Left lung (tissue), 10 donors: ENCODE results near the gene ZNF81. TPM values are rescaled to one million over a fixed set of nuclear protein-coding genes. Genes with fewer than 3 reads are reported as not detected.

ENCODE experiments used
- ATAC-seq: fragments of 200-7000 bp; cut with Tn5 transposase; one replicate; pipeline ENCODE4 v1.9.1; 2020; ENCODE audit warnings: moderate library complexity
- DNase-seq, 4 donors: peaks; one replicate each; pipeline ENCODE4 v3.0.0-alpha.2; 2013 to 2020
- H3K27ac ChIP-seq, 2 donors: fragments of 200-600 bp; sonication (generic) in 1 of 2; one replicate each; pipeline versions ENCODE4 v1.5.0 to v1.8.0; 2020 to 2021
- H3K27me3 ChIP-seq, 2 donors: fragments of 200-600 bp; sonication (generic) in 1 of 2; one replicate each; pipeline versions ENCODE4 v1.5.0 to v1.8.0; 2020 to 2021
- H3K36me3 ChIP-seq, 2 donors: fragments of 200-600 bp; sonication (generic) in 1 of 2; one replicate each; pipeline versions ENCODE4 v1.5.0 to v1.8.0; 2020 to 2021
- H3K4me1 ChIP-seq, 2 donors: fragments of 200-600 bp; one replicate each; pipeline ENCODE4 v1.8.0; 2021
- H3K4me3 ChIP-seq, 2 donors: fragments of 200-600 bp; sonication (generic) in 1 of 2; one replicate each; pipeline versions ENCODE4 v1.5.0 to v1.8.0; 2020 to 2021; ENCODE audit warnings: mild to moderate bottlenecking in 1 of 2
- H3K9me3 ChIP-seq, 2 donors: fragments of 200-600 bp; sonication (generic) in 1 of 2; one replicate each; pipeline versions ENCODE4 v1.5.0 to v1.8.0; 2020 to 2021
- intact Hi-C, 2 donors: fragments of 100-400 bp; cut with DNase I; formaldehyde crosslinking; loops; one replicate each; pipeline versions ENCODE4 v1.11.2 to v1.14.2; 2022
- polyA plus RNA-seq, 6 donors: library from polyadenylated mRNA; unstranded; fragments of 120-200 nt; gene quantifications; one replicate each; pipeline ENCODE4 v1.2.1, GENCODE V29; 2013; ENCODE audit not compliant: insufficient read length in 6 of 6
- total RNA-seq, 2 donors: library from RNA; stranded (reverse); fragmentation: NEBNext Ultra II Directional; extraction: Animal tissue kit (Norgen Biotek cat#: 25700); gene quantifications; one replicate each; pipeline ENCODE4 v1.2.1, GENCODE V29; 2021
- TF ChIP-seq, protein P1 (sequence below), 2 donors: fragments of 200-600 bp; sonication (generic) in 1 of 2; IDR thresholded peaks; one replicate each; pipeline versions ENCODE4 v1.5.0 to v1.8.0; 2021; ENCODE audit warnings: antibody characterized with exemption in 2 of 2
- donor health status: DM: no; HTN: yes; CAD: no.
- donor health status: DM: no; HTN: no; CAD: no.

Gene ZNF81
- total and polyA plus RNA-seq, 8 donors = 5.8 to 12.3 (median 7.3) TPM

DNA sequence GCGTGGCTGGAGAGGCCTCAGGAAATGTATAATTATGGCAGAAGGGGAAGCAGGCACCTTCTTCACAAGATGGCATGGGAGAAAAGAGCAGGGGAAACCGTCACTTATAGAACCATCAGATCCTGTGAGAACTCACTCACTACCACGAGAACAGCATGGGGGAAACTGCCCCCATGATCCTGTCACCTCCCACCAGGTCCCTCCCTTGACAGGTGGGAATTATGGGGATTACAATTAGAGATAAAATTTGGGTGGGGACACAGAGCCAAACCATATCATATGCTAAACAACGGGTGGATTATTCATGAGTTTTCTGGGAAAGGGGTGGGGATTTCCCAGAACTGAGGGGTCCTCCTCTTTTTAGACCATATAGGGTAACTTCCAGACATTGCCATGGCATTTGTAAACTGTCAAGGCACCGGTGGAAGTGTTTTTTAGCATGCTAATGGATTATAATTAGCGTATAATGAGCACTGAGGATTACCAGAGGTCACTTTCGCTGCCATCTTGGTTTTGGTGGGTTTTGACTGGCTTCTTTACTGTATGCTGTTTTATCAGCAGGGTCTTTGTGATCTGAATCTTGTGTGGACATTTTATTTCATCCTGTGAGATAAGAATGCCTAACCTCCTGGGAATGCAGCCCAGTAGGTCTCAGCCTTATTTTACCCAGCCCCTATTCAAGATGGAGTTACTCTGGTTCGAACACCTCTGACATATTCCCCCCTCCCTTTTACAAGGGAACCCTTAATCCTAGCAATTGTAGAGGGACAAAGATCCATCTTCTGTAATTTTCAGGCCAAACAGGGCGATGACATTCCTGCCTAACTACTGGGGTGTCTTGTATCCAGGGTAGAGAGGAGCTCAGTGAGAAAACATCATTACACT lies 27.6 kb upstream of the ZNF81 start:
- Histone ChIP-seq H3K36me3 (no peaks in the 10 kb centered on the region), H3K27me3 (no peaks in the 10 kb centered on the region), H3K4me1 (no peaks in the 10 kb centered on the region), H3K9me3 (no peaks in the 10 kb centered on the region), H3K27ac (no peak overlapping the region), H3K4me3 (no peak overlapping the region)
- intact Hi-C loops = no loop called here
- ATAC-seq (no peak), DNase-seq (no peak)
- TF ChIP-seq, protein P1, sequence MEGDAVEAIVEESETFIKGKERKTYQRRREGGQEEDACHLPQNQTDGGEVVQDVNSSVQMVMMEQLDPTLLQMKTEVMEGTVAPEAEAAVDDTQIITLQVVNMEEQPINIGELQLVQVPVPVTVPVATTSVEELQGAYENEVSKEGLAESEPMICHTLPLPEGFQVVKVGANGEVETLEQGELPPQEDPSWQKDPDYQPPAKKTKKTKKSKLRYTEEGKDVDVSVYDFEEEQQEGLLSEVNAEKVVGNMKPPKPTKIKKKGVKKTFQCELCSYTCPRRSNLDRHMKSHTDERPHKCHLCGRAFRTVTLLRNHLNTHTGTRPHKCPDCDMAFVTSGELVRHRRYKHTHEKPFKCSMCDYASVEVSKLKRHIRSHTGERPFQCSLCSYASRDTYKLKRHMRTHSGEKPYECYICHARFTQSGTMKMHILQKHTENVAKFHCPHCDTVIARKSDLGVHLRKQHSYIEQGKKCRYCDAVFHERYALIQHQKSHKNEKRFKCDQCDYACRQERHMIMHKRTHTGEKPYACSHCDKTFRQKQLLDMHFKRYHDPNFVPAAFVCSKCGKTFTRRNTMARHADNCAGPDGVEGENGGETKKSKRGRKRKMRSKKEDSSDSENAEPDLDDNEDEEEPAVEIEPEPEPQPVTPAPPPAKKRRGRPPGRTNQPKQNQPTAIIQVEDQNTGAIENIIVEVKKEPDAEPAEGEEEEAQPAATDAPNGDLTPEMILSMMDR (IDR thresholded peaks at IDR 0.05) = no peak

DNA sequence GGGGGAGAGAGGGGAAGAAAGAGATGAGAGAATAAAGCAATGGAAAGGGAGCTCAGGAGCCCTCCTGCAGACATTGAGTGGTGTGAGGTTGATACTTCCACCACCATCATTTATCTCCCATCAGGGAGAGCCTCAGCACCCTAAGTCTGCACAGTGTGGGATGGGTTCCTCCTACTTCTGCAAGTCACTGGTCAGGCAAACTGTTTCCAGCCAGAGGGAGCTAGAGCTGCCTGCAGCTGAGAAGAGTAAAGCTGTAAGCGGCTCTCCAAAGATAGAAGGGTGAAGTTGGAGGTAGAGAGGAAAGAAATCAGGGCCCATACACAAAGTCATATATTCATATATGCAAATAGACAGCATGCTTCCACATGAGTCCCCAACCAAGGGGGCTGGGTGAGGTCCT lies 21.9 kb upstream of the ZNF81 start:
- intact Hi-C loops = no loop called here
- ATAC-seq (no peak), DNase-seq (no peak)
- TF ChIP-seq, protein P1 (IDR thresholded peaks at IDR 0.05) = no peak
- Histone ChIP-seq H3K36me3 (no peaks in the 10 kb centered on the region), H3K27ac (no peak overlapping the region), H3K4me3 (no peak overlapping the region), H3K27me3 (no peaks in the 10 kb centered on the region), H3K9me3 (no peaks in the 10 kb centered on the region), H3K4me1 (no peaks in the 10 kb centered on the region)

GRCh38 chrX:47815901-47816845 lies 20.5 kb upstream of the ZNF81 start:
- DNase-seq = no peak
- intact Hi-C loops = no loop called here
- no peaks in the 10 kb centered on the region for H3K27me3 ChIP-seq
- H3K36me3 ChIP-seq = no peaks in the 10 kb centered on the region
- TF ChIP-seq, protein P1 (IDR thresholded peaks at IDR 0.05) = no peak
- H3K27ac ChIP-seq = no peak overlapping the region
- no peak overlapping the region for H3K4me3 ChIP-seq
- H3K9me3 ChIP-seq = no peaks in the 10 kb centered on the region
- peak; percentile 87 for ATAC-seq
- H3K4me1 ChIP-seq = no peaks in the 10 kb centered on the region

- Histone ChIP-seq H3K36me3 (no peaks in the 10 kb centered on the region), H3K27ac (no peak overlapping the region), H3K4me3 (no peak overlapping the region), H3K27me3 (no peaks in the 10 kb centered on the region), H3K4me1 (no peaks in the 10 kb centered on the region), H3K9me3 (no peaks in the 10 kb centered on the region)
- intact Hi-C loops = no loop called here
- ATAC-seq = no peak
- TF ChIP-seq, protein P1 (IDR thresholded peaks at IDR 0.05) = no peak
- no peak for DNase-seq
Measured at GRCh38 chrX:47817421-47817820, 19.3 kb upstream of the ZNF81 start.

DNA sequence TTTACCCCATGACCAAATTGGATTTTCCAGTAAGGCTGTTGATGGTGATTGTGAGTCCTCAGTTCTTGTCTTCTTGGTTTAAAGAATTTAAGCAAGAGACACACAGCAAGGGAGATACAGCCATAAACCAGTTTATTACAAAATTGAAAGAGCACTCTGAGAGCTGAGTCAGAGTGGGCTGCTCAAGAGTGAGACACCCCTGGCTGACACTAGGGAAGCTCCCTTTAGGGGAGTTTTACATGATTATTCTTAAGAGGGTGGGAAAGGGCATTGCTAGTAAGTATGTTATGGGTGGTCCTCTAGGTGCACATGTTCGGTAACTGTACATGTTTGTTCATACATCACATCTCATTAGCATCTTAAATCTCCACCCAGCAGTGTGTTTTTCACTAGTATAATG lies 18.8 kb upstream of the ZNF81 start:
- TF ChIP-seq, protein P1 (IDR thresholded peaks at IDR 0.05) = no peak
- H3K4me3 ChIP-seq = no peak overlapping the region
- H3K36me3 ChIP-seq = no peaks in the 10 kb centered on the region
- H3K27me3 ChIP-seq = no peaks in the 10 kb centered on the region
- intact Hi-C loops = no loop called here
- H3K9me3 ChIP-seq = no peaks in the 10 kb centered on the region
- DNase-seq (no peak), ATAC-seq (no peak)
- no peaks in the 10 kb centered on the region for H3K4me1 ChIP-seq
- no peak overlapping the region for H3K27ac ChIP-seq
